Osteocyte (in vitro differentiated cells): ENCODE data around the gene ATOH1. TPM values are rescaled to one million over a fixed set of nuclear protein-coding genes. Genes with fewer than 3 reads are reported as not detected.

Experiments used
- DNase-seq: peaks from one replicate; pipeline ENCODE4 v3.0.0; 2021; ENCODE audit warnings: mixed read lengths; ENCODE audit not compliant: unreplicated experiment; ENCODE audit errors: extremely low spot score
- H3K27ac Mint-ChIP-seq: one replicate; pipeline ENCODE4 v1.8.0; 2021; ENCODE audit warnings: mild to moderate bottlenecking, mixed read lengths; ENCODE audit not compliant: unreplicated experiment
- H3K27me3 Mint-ChIP-seq: one replicate; pipeline ENCODE4 v1.8.0; 2021; ENCODE audit warnings: mixed read lengths; ENCODE audit not compliant: unreplicated experiment
- H3K36me3 Mint-ChIP-seq: one replicate; pipeline ENCODE4 v1.8.0; 2021; ENCODE audit warnings: mixed read lengths; ENCODE audit not compliant: unreplicated experiment
- H3K4me1 Mint-ChIP-seq: one replicate; pipeline ENCODE4 v1.8.0; 2021; ENCODE audit warnings: mixed read lengths; ENCODE audit not compliant: unreplicated experiment
- H3K4me3 Mint-ChIP-seq: one replicate; pipeline ENCODE4 v1.8.0; 2021; ENCODE audit warnings: mild to moderate bottlenecking, moderate library complexity, mixed read lengths; ENCODE audit not compliant: unreplicated experiment
- H3K9me3 Mint-ChIP-seq: one replicate; pipeline ENCODE4 v1.8.0; 2021; ENCODE audit warnings: mixed read lengths; ENCODE audit not compliant: unreplicated experiment
- CTCF ChIP-seq: fragments of 200-600 bp; sonication (generic); IDR thresholded peaks from 2 replicates; pipeline ENCODE4 v1.5.0; 2021; ENCODE audit warnings: antibody characterized with exemption, mild to moderate bottlenecking, moderate library complexity
- total RNA-seq: library from RNA; stranded (reverse); gene quantifications from 2 replicates; pipeline ENCODE4 v1.2.1, GENCODE V29; 2021

The ATOH1 gene
- total RNA-seq, 1 donor from 2014 or later: not detected

GRCh38 chr4:93852680-93853079 lies 24.1 kb downstream of the ATOH1 start:
- TF ChIP-seq CTCF: no peak
- no peaks in the 10 kb centered on the region for H3K36me3 Mint-ChIP-seq

GRCh38 chr4:93855926-93856325 lies 27.4 kb downstream of the ATOH1 start:
- H3K27me3 Mint-ChIP-seq: peaks cover 40% of the 10 kb centered on the region
- DNase-seq: no peak
- TF ChIP-seq CTCF: no peak
- H3K4me3 Mint-ChIP-seq: no peak overlapping the region
- H3K36me3 Mint-ChIP-seq: no peaks in the 10 kb centered on the region
- H3K4me1 Mint-ChIP-seq: no peaks in the 10 kb centered on the region
- no peaks in the 10 kb centered on the region for H3K9me3 Mint-ChIP-seq
- no peak overlapping the region for H3K27ac Mint-ChIP-seq

More at GRCh38 chr4:93852680-93853079, 24.1 kb downstream of the ATOH1 start:
- DNase-seq: no peak
- peaks cover 44% of the 10 kb centered on the region for H3K27me3 Mint-ChIP-seq
- no peak overlapping the region for H3K27ac Mint-ChIP-seq
- H3K9me3 Mint-ChIP-seq: no peaks in the 10 kb centered on the region
- no peak overlapping the region for H3K4me3 Mint-ChIP-seq
- H3K4me1 Mint-ChIP-seq: no peaks in the 10 kb centered on the region

GRCh38 chr4:93865650-93866049 lies 37.1 kb downstream of the ATOH1 start:
- Mint-ChIP-seq H3K4me3 (no peak overlapping the region), H3K36me3 (no peaks in the 10 kb centered on the region), H3K27me3 (peaks cover 24% of the 10 kb centered on the region), H3K9me3 (no peaks in the 10 kb centered on the region), H3K4me1 (no peaks in the 10 kb centered on the region), H3K27ac (no peak overlapping the region)
- no peak for TF ChIP-seq CTCF
- DNase-seq: no peak

- Mint-ChIP-seq H3K27ac (no peak overlapping the region), H3K4me3 (no peak overlapping the region), H3K9me3 (no peaks in the 10 kb centered on the region), H3K4me1 (no peaks in the 10 kb centered on the region), H3K36me3 (no peaks in the 10 kb centered on the region), H3K27me3 (peaks cover 17% of the 10 kb centered on the region)
- no peak for DNase-seq
- no peak for TF ChIP-seq CTCF
Observed at GRCh38 chr4:93867416-93868001, 39.0 kb downstream of the ATOH1 start.

- Mint-ChIP-seq H3K9me3 (no peaks in the 10 kb centered on the region), H3K36me3 (no peaks in the 10 kb centered on the region), H3K27ac (no peak overlapping the region), H3K4me3 (no peak overlapping the region), H3K27me3 (peaks cover 8% of the 10 kb centered on the region), H3K4me1 (no peaks in the 10 kb centered on the region)
- no peak for DNase-seq
- no peak for TF ChIP-seq CTCF
Observed at GRCh38 chr4:93870876-93871458, 42.4 kb downstream of the ATOH1 start.
